ENCODE data around the gene ZFYVE9.
"Not testable (repeated sequence)": the region's sequence is repeated elsewhere in the genome, so short reads cannot be mapped to it uniquely, and the experiment has no call there.

ZFYVE9 gene

DNA sequence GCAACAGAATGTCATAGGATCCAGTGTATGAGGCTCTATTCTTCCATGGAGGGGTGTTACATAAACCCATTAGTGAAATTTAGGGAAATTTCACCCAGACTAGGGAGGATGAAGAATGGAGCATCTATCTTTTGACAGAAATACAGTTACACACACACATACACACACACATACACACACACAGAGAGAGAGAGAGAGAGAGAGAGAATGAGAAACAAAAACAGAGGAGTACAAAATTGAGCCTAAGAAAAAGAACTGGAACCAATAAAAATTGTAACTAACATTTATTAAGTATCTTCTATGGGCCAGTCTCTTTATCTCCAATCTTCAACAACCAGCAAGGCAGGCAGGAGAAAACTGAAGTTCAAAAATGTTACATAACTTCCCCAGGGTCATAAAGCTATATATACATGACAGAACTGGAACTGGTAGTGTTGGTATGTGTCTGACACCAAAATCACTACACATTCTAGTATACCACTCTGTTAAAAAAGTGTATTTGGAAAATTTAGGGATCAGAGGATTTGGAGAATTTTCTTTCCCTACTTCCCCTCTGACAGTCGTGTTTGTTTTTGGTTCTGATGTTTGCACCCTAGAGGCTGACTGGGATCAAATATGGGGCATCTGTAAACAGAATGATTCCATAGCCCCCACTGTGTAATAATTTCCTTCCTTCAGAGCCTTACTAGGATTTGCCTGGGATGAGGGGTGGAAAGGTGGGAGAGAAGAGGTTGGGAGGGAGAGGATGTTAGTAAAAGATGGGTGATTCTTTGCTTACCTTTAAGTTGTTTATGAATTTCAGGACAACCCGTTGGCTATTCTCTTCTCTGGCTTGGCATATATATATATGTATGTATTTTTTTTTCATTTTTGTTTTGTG is 1.0 kb upstream of the ZFYVE9 start:
- TF ChIP-seq, protein P1, sequence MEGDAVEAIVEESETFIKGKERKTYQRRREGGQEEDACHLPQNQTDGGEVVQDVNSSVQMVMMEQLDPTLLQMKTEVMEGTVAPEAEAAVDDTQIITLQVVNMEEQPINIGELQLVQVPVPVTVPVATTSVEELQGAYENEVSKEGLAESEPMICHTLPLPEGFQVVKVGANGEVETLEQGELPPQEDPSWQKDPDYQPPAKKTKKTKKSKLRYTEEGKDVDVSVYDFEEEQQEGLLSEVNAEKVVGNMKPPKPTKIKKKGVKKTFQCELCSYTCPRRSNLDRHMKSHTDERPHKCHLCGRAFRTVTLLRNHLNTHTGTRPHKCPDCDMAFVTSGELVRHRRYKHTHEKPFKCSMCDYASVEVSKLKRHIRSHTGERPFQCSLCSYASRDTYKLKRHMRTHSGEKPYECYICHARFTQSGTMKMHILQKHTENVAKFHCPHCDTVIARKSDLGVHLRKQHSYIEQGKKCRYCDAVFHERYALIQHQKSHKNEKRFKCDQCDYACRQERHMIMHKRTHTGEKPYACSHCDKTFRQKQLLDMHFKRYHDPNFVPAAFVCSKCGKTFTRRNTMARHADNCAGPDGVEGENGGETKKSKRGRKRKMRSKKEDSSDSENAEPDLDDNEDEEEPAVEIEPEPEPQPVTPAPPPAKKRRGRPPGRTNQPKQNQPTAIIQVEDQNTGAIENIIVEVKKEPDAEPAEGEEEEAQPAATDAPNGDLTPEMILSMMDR (IDR thresholded peaks at IDR 0.05; ENCODE audit: poor library complexity, severe bottlenecking) = no peak
- H3K36me3 ChIP-seq (ENCODE audit: low read depth) = no peaks in the 10 kb centered on the region
- H3K9me3 ChIP-seq (ENCODE audit: severe bottlenecking) = no peaks in the 10 kb centered on the region
- peaks cover 34% of the 10 kb centered on the region for H3K4me1 ChIP-seq (ENCODE audit: insufficient read depth, poor library complexity, severe bottlenecking)
- peak overlapping the region; percentile 77 for H3K4me3 ChIP-seq (ENCODE audit: severe bottlenecking)
- ATAC-seq (ENCODE audit: low read depth) (no peak), DNase-seq (ENCODE audit: low spot score) (no peak)
- H3K27me3 ChIP-seq (ENCODE audit: insufficient read depth, poor library complexity, severe bottlenecking) = no peaks in the 10 kb centered on the region
- peak overlapping the region; percentile 84 for H3K27ac ChIP-seq (ENCODE audit: poor library complexity, severe bottlenecking)

DNA sequence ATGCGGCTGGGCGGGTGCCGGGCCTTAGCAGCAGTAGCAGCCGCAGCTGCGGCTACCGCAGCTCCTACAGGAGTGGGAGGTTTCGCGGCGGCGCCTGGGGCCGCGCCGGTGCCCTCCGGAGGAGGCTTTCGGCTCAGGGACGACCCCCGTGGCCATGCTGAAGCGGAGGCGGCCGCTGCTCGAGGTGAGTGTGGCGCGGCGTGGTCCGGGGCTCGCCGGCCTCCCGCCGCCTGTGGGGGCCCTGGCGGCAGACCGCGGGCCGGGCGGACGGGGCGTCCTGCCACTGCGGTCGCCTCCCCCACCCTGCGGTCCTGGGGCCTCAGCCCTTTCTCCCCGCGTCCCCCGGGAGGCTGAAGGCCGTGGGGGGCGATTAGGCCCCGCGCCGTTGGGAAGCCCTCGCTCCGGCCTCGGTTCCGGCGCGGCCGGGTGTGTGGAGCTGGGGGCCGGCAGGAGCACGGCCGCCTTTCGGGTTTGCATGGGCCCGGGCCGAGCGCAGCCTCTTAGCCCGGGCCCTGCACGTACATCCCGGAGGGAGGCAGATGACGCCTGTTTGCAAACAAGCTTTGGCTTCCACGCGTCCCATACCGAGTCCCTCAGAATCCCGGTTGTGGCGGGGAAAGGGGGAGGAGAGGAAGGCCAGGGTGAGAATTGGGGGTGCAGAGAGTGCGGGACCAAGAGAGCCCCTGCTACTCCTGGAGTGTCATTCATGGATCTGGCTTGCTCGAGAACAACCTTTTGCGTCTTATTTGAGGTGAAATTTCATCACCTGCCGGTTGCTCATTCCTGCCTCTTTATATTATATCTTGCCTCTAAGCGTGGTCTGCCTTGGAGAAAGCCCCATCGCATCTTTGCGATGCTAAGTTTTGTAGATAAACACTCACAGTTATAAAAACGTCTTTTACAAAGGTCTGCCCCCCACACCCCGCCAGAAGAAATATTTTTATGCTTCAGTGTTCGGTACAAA is 613 bp downstream of the ZFYVE9 start:
- no peaks in the 10 kb centered on the region for H3K36me3 ChIP-seq (ENCODE audit: low read depth)
- TF ChIP-seq, protein P1 (IDR thresholded peaks at IDR 0.05; ENCODE audit: poor library complexity, severe bottlenecking) = peak; percentile 81
- ATAC-seq (ENCODE audit: low read depth) (peak; percentile 57), DNase-seq (ENCODE audit: low spot score) (no peak)
- H3K27ac ChIP-seq (ENCODE audit: poor library complexity, severe bottlenecking) = peak overlapping the region; percentile 84
- no peaks in the 10 kb centered on the region for H3K9me3 ChIP-seq (ENCODE audit: severe bottlenecking)
- no peaks in the 10 kb centered on the region for H3K27me3 ChIP-seq (ENCODE audit: insufficient read depth, poor library complexity, severe bottlenecking)
- peaks cover 34% of the 10 kb centered on the region for H3K4me1 ChIP-seq (ENCODE audit: insufficient read depth, poor library complexity, severe bottlenecking)
- peak overlapping the region; percentile 77 for H3K4me3 ChIP-seq (ENCODE audit: severe bottlenecking)

DNA sequence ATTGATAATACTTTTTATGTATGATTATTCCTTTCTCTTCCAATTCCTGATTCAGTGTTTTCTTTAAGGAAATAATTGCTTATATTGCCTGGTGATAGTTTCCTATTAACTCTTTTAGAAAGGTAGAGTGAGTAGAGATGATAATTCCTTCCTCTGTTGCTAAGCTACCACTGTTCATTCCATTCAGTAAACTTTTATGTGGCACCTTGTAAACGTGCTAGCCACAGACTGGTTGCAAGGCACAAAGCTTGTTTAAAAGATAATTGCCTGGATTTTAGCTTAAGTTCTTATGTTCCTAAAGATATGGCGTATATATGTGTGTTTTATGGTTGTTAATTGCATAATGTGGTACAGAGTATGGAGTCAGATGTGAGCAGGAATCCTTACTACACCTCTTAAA is 3.2 kb downstream of the ZFYVE9 start:
- H3K27ac ChIP-seq (ENCODE audit: poor library complexity, severe bottlenecking) = no peak overlapping the region
- ATAC-seq (ENCODE audit: low read depth) (no peak), DNase-seq (ENCODE audit: low spot score) (no peak)
- H3K27me3 ChIP-seq (ENCODE audit: insufficient read depth, poor library complexity, severe bottlenecking) = no peaks in the 10 kb centered on the region
- no peaks in the 10 kb centered on the region for H3K36me3 ChIP-seq (ENCODE audit: low read depth)
- TF ChIP-seq, protein P1 (IDR thresholded peaks at IDR 0.05; ENCODE audit: poor library complexity, severe bottlenecking) = no peak
- no peaks in the 10 kb centered on the region for H3K9me3 ChIP-seq (ENCODE audit: severe bottlenecking)
- peaks cover 23% of the 10 kb centered on the region for H3K4me1 ChIP-seq (ENCODE audit: insufficient read depth, poor library complexity, severe bottlenecking)
- no peak overlapping the region for H3K4me3 ChIP-seq (ENCODE audit: severe bottlenecking)

DNA sequence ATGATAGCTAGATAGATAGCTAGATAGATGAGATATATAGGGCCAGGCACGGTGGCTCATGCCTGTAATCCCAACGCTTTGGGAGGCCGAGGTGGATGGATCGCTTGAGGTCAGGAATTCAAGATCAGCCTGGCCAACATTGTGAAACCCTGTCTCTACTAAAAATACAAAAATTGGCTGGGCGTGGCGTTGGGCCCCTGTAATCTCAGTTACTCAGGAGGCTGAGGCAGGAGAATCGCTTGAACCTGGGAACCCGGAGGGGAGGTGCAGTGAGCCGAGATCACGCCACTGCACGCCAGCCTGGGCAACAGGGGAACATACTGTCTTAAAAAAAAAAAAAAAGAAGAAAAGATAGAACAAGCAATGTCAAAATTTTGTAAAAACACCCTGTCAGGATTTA is 8.6 kb downstream of the ZFYVE9 start:
- not testable (repeated sequence) for DNase-seq (ENCODE audit: low spot score); H3K4me3 ChIP-seq (ENCODE audit: severe bottlenecking); H3K27me3 ChIP-seq (ENCODE audit: insufficient read depth, poor library complexity, severe bottlenecking); H3K4me1 ChIP-seq (ENCODE audit: insufficient read depth, poor library complexity, severe bottlenecking); ATAC-seq (ENCODE audit: low read depth); H3K36me3 ChIP-seq (ENCODE audit: low read depth); H3K9me3 ChIP-seq (ENCODE audit: severe bottlenecking); H3K27ac ChIP-seq (ENCODE audit: poor library complexity, severe bottlenecking)

DNA sequence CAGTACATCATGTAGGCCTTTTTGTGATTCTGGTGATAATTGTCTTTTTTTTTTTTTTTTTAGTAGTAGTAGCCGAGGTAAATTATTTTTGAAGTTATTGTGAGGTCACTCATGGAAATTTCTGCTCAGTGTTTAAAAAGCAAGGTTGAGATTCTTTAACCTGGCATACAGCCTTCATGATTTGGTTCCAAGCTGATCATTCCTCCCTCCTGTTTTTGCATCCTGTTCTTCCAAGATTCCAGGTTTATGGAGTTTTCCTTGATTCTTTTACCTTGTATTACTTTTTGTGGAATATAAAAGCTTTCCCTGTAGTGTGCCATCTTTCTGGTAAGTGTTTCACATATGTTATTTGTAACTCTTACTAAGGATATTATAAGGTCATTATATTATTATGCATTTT is 9.1 kb downstream of the ZFYVE9 start:
- H3K4me3 ChIP-seq (ENCODE audit: severe bottlenecking) = no peak overlapping the region
- DNase-seq (ENCODE audit: low spot score) (no peak), ATAC-seq (ENCODE audit: low read depth) (no peak)
- H3K27ac ChIP-seq (ENCODE audit: poor library complexity, severe bottlenecking) = no peak overlapping the region
- no peaks in the 10 kb centered on the region for H3K27me3 ChIP-seq (ENCODE audit: insufficient read depth, poor library complexity, severe bottlenecking)
- H3K9me3 ChIP-seq (ENCODE audit: severe bottlenecking) = no peaks in the 10 kb centered on the region
- TF ChIP-seq, protein P1 (IDR thresholded peaks at IDR 0.05; ENCODE audit: poor library complexity, severe bottlenecking) = no peak
- H3K4me1 ChIP-seq (ENCODE audit: insufficient read depth, poor library complexity, severe bottlenecking) = no peaks in the 10 kb centered on the region
- no peaks in the 10 kb centered on the region for H3K36me3 ChIP-seq (ENCODE audit: low read depth)

Data from RWPE2 (cell line).